Measurements from ENCODE around the gene ATG16L2. TPM values are rescaled to one million over a fixed set of nuclear protein-coding genes. Genes with fewer than 3 reads are reported as not detected.
A peak's percentile ranks its signal among the peaks of the same experiment; 100 is the strongest.

Gene ATG16L2, protein sequence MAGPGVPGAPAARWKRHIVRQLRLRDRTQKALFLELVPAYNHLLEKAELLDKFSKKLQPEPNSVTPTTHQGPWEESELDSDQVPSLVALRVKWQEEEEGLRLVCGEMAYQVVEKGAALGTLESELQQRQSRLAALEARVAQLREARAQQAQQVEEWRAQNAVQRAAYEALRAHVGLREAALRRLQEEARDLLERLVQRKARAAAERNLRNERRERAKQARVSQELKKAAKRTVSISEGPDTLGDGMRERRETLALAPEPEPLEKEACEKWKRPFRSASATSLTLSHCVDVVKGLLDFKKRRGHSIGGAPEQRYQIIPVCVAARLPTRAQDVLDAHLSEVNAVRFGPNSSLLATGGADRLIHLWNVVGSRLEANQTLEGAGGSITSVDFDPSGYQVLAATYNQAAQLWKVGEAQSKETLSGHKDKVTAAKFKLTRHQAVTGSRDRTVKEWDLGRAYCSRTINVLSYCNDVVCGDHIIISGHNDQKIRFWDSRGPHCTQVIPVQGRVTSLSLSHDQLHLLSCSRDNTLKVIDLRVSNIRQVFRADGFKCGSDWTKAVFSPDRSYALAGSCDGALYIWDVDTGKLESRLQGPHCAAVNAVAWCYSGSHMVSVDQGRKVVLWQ
- polyA plus RNA-seq, result 8.0 to 18.3 TPM (median 9.9 TPM) in 3 replicates
- 15.6 TPM for polyA plus RNA-seq (2011; ENCODE audit: low read depth)
- polyA plus RNA-seq (2011; cell fraction: cytosol; rRNA removed), result 1.3 and 2.6 TPM in 2 replicates
- polyA plus RNA-seq (2011; cell fraction: nucleus; rRNA removed), result 62.1 and 74.2 TPM in 2 replicates
- polyA plus RNA-seq (2012; ENCODE audit: low replicate concordance), result 5.4 and 39.3 TPM in 2 replicates
- 7.0 to 9.6 TPM (median 7.1 TPM) in 3 replicates for polyA minus RNA-seq
- polyA minus RNA-seq (2011; cell fraction: cytosol; rRNA and poly(A)+ RNA removed), result 3.1 TPM
- polyA minus RNA-seq (2011; cell fraction: nucleus; rRNA and poly(A)+ RNA removed), result 9.6 and 17.8 TPM in 2 replicates

GRCh38 chr11:72814286-72815109 is at the start of gene ATG16L2:
ATG16L2 (plus strand) TSS chr11:72814411; CDS start chr11:72814446, 35 bp downstream.
- H2AFZ ChIP-seq (ENCODE audit: control insufficient read depth, low read length), result peak within 1 kb of the TSS; percentile 93
- H4K20me1 ChIP-seq (ENCODE audit: control insufficient read depth, extremely low read depth, insufficient read depth, low read length), result no peaks in the 10 kb centered on the region
- H3K9me3 ChIP-seq (ENCODE audit: control insufficient read depth, low read depth, low read length), result no peaks in the 10 kb centered on the region
- H3K4me3 ChIP-seq (ENCODE audit: control insufficient read depth in 2 of 3, extremely low read depth in 1 of 3, insufficient read depth in 2 of 3, low read depth in 1 of 3, low read length in 3 of 3), result peak within 1 kb of the TSS; percentile 68 to 89 (median 75)
- H3K27me3 ChIP-seq (ENCODE audit: control insufficient read depth, extremely low read depth, insufficient read depth, low read length), result no peaks in the 10 kb centered on the region
- peak within 1 kb of the TSS; percentile 85 for H3K9ac ChIP-seq (ENCODE audit: control insufficient read depth, extremely low read depth, insufficient read depth, low read length)
- no peaks in the 10 kb centered on the region for H3K9me1 ChIP-seq (ENCODE audit: control insufficient read depth, extremely low read depth, insufficient read depth, low read length)
- peak within 1 kb of the TSS; percentile 77 for H3K27ac ChIP-seq (ENCODE audit: control insufficient read depth, insufficient read depth, low read length)
- peaks cover 23% of the 10 kb centered on the region for H3K4me1 ChIP-seq (ENCODE audit: control insufficient read depth, extremely low read depth, insufficient read depth, low read length)
- TF ChIP-seq CTCF (optimal IDR thresholded peaks at IDR 0.05 in 1 of 3, IDR thresholded peaks at IDR 0.05 in 1 of 3, conservative IDR thresholded peaks at IDR 0.05 in 1 of 3; ENCODE audit: extremely low read depth in 1 of 3, insufficient read depth in 2 of 3, low read length in 3 of 3) (peak in 1 of 3 experiments; percentile 8), EZH2 (IDR thresholded peaks at IDR 0.05; ENCODE audit: low read length) (no peak)
- dilution Hi-C loops (cut with MboI; ENCODE audit: extremely low pct_ligation_motif_present, low sequenced_read_pairs), result loop anchor here (10.0 kb wide), 1 partner anchor 60 kb away; the partner anchor contains the start of gene ARAP1
- FAIRE-seq (no peak), DNase-seq (ENCODE audit: low read depth, low spot score) (no peak)
- peaks cover 2 to 7% of the 10 kb centered on the region in 2 experiments for H3K36me3 ChIP-seq (ENCODE audit: control insufficient read depth in 2 of 2, extremely low read depth in 1 of 2, insufficient read depth in 2 of 2, low read length in 2 of 2)
- H3K4me2 ChIP-seq (ENCODE audit: control insufficient read depth, extremely low read depth, insufficient read depth, low read depth, low read length), result peak within 1 kb of the TSS; percentile 91
- peaks cover 18% of the 10 kb centered on the region for H3K79me2 ChIP-seq (ENCODE audit: control insufficient read depth, insufficient read depth, low read length)

GRCh38 chr11:72764503-72764902 is 49.7 kb upstream of the ATG16L2 start:
- FAIRE-seq (no peak), DNase-seq (ENCODE audit: low read depth, low spot score) (no peak)
- Histone ChIP-seq H3K4me1 (ENCODE audit: control insufficient read depth, extremely low read depth, insufficient read depth, low read length) (peaks cover 8% of the 10 kb centered on the region), H3K9me1 (ENCODE audit: control insufficient read depth, extremely low read depth, insufficient read depth, low read length) (no peaks in the 10 kb centered on the region), H3K27ac (ENCODE audit: control insufficient read depth, insufficient read depth, low read length) (no peak overlapping the region), H3K9ac (ENCODE audit: control insufficient read depth, extremely low read depth, insufficient read depth, low read length) (no peak overlapping the region), H3K9me3 (ENCODE audit: control insufficient read depth, low read depth, low read length) (no peaks in the 10 kb centered on the region), H3K4me2 (ENCODE audit: control insufficient read depth, extremely low read depth, insufficient read depth, low read depth, low read length) (no peak overlapping the region), H3K79me2 (ENCODE audit: control insufficient read depth, insufficient read depth, low read length) (no peaks in the 10 kb centered on the region), H3K4me3 (ENCODE audit: control insufficient read depth in 2 of 3, extremely low read depth in 1 of 3, insufficient read depth in 2 of 3, low read depth in 1 of 3, low read length in 3 of 3) (no peak overlapping the region), H4K20me1 (ENCODE audit: control insufficient read depth, extremely low read depth, insufficient read depth, low read length) (no peaks in the 10 kb centered on the region), H3K36me3 (ENCODE audit: control insufficient read depth in 2 of 2, extremely low read depth in 1 of 2, insufficient read depth in 2 of 2, low read length in 2 of 2) (peaks cover 0 to 4% of the 10 kb centered on the region in 2 experiments), H3K27me3 (ENCODE audit: control insufficient read depth, extremely low read depth, insufficient read depth, low read length) (no peaks in the 10 kb centered on the region), H2AFZ (ENCODE audit: control insufficient read depth, low read length) (no peak overlapping the region)
- no peak for TF ChIP-seq EZH2 (IDR thresholded peaks at IDR 0.05; ENCODE audit: low read length)
- peak in 1 of 3 experiments; percentile 3 for TF ChIP-seq CTCF (optimal IDR thresholded peaks at IDR 0.05 in 1 of 3, IDR thresholded peaks at IDR 0.05 in 1 of 3, conservative IDR thresholded peaks at IDR 0.05 in 1 of 3; ENCODE audit: extremely low read depth in 1 of 3, insufficient read depth in 2 of 3, low read length in 3 of 3)
- dilution Hi-C loops (cut with MboI; ENCODE audit: extremely low pct_ligation_motif_present, low sequenced_read_pairs), result no loop called here

Data from keratinocyte (primary cell).